GM12875 (cell line): ENCODE measurements around the gene MAGEA11.
"Not testable (repeated sequence)": the region's sequence is repeated elsewhere in the genome, so short reads cannot be mapped to it uniquely, and the experiment has no call there.

Experiments used
- H3K4me3 ChIP-seq: one replicate; pipeline ENCODE4 v1.5.1; 2011; ENCODE audit warnings: low read depth, low read length, control low read depth
- TF ChIP-seq, protein P1 (sequence below): IDR thresholded peaks from 2 replicates; pipeline ENCODE4 v1.5.1; 2011; ENCODE audit warnings: low read depth, mild to moderate bottlenecking, control low read depth, inconsistent platforms, low read length, moderate library complexity, borderline replicate concordance; ENCODE audit not compliant: insufficient read depth

The MAGEA11 gene

DNA sequence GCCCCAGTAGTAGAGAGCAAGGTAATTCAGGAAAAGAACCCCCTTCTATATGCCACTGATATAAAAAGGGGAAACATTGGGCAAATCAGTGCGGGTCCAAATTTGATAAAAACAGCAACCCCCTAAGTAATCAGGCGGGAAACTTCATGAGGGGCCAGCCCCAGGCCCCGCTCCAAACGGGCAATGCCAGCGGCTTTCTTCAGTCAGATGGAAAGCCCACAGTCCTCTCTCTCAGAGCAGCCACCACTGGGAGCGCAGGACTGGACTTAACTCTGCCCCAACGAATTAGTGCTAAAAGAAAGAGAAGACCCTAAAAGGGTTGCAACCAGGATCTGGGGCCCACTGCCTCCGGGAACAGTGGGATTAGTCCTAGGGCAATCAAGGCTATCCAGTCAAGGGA, 9.9 kb downstream of the MAGEA11 start:
- H3K4me3 ChIP-seq, result no peak overlapping the region
- TF ChIP-seq, protein P1, sequence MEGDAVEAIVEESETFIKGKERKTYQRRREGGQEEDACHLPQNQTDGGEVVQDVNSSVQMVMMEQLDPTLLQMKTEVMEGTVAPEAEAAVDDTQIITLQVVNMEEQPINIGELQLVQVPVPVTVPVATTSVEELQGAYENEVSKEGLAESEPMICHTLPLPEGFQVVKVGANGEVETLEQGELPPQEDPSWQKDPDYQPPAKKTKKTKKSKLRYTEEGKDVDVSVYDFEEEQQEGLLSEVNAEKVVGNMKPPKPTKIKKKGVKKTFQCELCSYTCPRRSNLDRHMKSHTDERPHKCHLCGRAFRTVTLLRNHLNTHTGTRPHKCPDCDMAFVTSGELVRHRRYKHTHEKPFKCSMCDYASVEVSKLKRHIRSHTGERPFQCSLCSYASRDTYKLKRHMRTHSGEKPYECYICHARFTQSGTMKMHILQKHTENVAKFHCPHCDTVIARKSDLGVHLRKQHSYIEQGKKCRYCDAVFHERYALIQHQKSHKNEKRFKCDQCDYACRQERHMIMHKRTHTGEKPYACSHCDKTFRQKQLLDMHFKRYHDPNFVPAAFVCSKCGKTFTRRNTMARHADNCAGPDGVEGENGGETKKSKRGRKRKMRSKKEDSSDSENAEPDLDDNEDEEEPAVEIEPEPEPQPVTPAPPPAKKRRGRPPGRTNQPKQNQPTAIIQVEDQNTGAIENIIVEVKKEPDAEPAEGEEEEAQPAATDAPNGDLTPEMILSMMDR, result no peak

DNA sequence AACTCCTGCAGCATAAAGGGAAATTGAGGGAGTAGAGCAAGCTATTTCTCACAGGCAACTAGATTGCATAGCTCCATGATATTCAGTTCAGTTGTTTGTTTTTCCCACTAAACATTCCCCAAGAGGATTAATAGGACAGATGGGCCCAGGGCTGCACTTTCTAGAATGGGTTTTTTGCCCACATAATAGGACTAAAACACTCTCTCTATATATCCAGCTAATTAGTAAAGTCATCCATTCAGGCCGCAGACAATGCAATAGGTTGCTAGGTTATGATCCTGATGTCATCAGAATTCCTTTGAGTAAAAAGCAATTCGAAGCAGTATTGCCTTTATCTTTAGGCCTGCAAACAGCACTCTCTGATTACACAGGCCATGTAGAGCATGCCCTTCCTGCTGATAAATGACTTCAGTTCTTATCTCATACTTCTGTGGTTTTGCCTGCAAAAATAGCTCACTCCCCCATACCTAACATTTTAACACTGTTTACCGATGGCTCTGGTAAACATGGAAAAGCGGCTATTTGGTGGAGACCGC, 11.8 kb downstream of the MAGEA11 start:
- not testable (repeated sequence) for H3K4me3 ChIP-seq

DNA sequence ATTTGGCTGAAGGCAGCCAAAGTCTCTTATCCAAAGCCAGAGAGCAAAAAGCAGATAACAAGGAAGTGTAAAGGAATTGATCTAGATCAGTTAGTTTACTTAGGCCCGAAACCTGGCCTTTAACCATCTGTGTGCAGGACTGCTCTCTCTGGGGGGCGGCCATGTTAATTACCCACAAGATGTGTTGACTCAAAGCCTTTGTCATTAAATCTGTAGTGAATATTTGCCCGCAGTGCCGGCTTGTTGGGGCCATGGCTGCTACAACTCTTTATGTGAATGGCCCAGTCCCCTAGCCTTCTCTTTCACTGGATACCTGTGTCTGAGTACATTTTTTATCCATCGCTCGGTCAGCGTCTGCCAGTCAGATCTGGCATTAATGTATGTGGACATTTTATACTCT, 15.4 kb downstream of the MAGEA11 start:
- H3K4me3 ChIP-seq, result not testable (repeated sequence)

DNA sequence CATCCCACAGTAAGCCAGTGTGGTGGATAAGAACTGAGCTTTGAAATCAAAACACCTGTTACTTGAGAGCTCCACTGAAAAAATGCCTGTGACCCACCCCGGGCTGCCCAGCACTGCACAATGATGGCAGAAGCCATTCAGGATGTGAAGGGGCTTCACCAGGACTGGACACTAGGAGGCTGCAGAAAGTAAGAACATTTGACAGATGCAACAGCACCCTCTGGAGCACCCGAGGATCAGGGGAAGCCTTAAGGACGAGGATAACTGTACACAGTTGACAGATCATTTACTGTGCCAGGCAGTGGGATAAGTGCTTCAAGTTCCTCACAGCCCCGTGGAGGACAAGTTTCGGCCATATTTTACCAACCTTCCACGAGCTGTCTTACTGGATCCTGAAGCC, 30.4 kb downstream of the MAGEA11 start:
- H3K4me3 ChIP-seq, result not testable (repeated sequence)

DNA sequence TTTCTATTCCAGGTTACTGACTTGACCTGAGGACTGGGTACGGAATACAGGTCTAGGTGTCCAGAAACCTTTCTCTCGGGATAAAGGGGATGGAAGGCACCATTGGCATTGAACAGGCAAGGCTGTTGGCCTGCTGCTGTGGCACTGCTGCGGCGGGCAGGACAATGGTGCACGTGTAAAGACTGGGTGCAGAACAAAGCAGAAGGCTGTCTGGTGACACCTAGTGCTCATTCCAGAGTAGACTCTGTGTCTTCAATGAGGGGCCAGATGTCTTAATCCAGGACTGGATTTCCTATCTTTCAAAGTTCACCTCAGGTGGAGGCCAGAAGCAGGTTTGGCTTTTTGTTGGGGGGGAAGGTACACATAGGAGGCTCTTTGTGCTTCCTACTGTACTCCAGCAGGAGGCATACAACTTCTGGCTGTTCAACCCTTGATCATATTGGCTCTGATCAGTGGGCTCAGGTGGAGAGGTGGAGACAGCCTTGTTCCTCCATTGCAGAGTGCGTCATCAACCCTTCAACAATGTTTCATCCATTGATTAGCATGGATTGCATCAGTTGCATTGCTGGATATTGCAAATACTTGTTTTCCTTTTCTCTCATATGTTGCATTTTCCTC, 34.6 kb downstream of the MAGEA11 start:
- not testable (repeated sequence) for H3K4me3 ChIP-seq

DNA sequence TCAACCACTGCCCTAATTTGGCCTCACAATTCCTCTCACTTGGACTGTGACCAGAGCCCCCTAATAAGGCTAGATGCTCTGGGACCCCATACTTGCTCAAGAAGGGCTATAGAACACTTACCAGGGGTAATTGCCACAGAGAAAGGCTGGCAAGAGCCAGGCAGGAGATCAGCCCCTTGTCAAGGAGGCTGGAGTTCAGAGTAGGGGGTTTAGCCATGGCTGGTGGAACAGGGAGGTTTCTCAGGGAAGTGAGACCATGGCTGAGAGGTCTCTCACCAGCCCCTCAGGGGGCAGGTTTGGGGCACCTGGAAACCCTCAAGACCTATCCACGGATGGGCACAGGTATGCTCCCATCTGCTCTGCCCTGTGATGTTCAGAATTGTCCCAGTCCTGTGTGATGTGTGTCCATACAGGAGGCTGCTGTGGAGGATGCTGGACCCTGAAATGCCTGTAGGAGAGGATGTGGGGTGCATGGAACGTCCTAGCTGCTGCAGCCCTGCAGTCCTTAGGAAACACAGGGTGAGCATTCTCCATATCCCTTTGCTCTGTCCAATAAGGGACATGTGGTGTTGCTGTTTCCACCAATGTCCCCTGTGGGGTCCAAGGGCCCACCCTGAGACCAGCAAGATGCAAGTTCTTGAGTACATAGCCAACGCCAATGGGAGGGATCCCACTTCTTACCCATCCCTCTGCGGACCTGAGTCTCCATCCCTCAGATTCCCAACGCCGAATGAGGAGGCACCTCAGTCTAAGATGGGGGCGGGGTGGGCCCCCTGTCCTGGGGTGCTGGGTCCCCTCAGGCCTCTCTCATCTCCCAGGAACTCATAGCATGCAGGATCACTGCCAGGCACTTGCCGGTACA, 45.6 kb downstream of the MAGEA11 start:
- TF ChIP-seq, protein P1, result no peak
- no peak overlapping the region for H3K4me3 ChIP-seq

DNA sequence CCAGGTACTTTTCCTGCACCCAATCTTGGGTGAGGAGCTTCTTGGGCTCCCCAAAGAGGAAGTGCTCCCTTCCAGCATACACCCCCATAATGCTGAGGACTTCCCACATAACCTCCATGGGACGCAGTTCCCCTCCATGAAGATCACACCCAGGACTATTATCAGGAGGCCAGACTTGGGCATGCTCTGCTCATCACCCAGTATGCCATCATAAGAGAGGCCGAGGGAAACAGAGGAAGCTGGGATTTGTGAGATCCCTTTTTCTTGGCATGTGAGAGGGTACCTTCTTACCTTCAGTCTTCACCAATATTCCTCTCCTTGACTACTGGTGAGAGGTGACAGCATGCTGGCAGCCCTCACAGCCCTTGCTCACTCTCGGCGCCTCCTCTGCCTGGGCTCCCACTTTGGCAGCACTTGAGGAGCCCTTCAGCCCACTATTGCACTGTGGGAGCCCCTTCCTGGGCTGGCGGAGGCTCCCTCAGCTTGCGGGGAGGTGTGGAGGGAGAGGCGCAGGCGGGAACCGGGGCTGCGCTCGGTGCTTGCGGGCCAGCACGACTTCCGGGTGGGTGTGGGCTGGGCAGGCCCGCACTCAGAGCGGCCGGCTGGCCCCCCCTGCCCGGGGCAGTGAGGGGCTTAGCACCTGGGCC, 46.3 kb downstream of the MAGEA11 start:
- no peak overlapping the region for H3K4me3 ChIP-seq
- TF ChIP-seq, protein P1, result no peak

DNA sequence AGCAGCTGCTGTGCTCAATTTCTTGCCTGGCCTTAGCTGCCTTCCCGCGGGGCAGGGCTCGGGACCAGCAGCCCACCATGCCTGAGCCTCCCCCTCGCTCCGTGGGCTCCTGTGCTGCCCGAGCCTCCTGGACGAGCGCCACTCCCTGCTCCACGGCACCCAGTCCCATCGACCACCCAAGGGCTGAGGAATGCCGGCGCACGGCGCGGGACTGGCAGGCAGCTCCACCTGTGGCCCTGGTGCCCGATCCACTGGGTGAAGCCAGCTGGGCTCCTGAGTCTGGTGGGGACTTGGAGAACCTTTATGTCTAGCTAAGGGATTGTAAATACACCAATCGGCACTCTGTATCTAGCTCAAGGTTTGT, 46.8 kb downstream of the MAGEA11 start:
- H3K4me3 ChIP-seq, result not testable (repeated sequence)

DNA sequence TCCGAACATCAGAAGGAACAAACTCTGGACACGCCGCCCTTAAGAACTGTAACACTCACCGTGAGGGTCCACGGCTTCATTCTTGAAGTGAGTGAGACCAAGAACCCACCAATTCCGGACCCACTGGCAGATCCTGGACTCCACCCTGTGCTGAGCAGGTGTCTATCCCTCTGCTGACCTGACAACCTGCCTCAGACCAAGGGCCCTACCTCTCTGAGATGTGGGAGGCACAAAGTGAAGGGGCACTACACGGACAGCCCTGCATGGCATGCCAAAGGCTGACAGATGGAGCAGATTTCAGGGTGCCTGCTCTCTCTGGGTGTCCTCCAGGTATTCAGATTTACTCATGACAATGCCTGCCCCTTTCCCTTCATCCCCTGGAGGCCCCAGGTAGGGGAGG, 48.0 kb downstream of the MAGEA11 start:
- H3K4me3 ChIP-seq, result no peak overlapping the region
- TF ChIP-seq, protein P1, result no peak
